ENCODE data around the gene HTR1D. TPM values are rescaled to one million over a fixed set of nuclear protein-coding genes. Genes with fewer than 3 reads are reported as not detected.
A peak's percentile ranks its signal among the peaks of the same experiment; 100 is the strongest.
"Not testable (repeated sequence)": the region's sequence is repeated elsewhere in the genome, so short reads cannot be mapped to it uniquely, and the experiment has no call there.

Gene HTR1D, protein sequence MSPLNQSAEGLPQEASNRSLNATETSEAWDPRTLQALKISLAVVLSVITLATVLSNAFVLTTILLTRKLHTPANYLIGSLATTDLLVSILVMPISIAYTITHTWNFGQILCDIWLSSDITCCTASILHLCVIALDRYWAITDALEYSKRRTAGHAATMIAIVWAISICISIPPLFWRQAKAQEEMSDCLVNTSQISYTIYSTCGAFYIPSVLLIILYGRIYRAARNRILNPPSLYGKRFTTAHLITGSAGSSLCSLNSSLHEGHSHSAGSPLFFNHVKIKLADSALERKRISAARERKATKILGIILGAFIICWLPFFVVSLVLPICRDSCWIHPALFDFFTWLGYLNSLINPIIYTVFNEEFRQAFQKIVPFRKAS
- total RNA-seq = not detected

- DNase-seq = no peak
- POLR2A ChIA-PET = no interaction called here
- peak within 1 kb of the TSS; percentile 42 for H3K4me3 Mint-ChIP-seq
Observed at GRCh38 chr1:23217421-23218115, at the start of gene HTR1D. HTR1D (minus strand) TSS chr1:23217502; CDS start chr1:23194219, 23,283 bp downstream.

DNA sequence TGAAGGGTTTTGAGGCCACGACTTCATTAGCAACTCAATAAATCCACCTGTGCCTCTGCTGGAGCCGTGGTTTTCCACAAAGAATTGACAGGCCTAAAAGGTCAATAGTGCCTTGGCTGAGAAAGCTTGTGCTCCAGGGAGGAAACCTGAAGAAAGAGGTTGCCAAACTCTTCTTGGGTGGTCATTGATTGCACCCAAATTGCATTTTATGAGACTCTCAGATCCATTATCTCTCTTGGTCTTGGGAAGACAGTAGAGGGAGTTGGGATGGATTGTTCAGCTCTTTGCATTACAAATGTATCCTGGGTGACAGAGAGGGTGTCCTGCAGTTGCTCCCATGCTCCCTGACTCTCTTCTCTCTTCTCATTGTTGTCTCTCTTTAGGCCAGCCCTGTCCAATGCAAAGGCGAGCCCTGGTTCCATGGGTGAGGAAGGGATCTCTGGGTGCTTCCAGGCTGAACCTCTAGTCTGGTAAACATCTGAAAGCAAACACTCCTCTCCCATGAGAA is 46.1 kb upstream of the HTR1D start:
- CTCF ChIA-PET = no interaction called here
- Mint-ChIP-seq H3K9me3 (no peaks in the 10 kb centered on the region), H3K27ac (no peak overlapping the region), H3K36me3 (ENCODE audit: low read depth) (no peaks in the 10 kb centered on the region), H3K4me1 (no peaks in the 10 kb centered on the region), H3K27me3 (no peaks in the 10 kb centered on the region), H3K4me3 (no peak overlapping the region)
- no peak for DNase-seq
- POLR2A ChIA-PET = no interaction called here

More at GRCh38 chr1:23217421-23218115, at the start of gene HTR1D:
- Mint-ChIP-seq H3K27ac (no peak within 1 kb of the TSS), H3K36me3 (ENCODE audit: low read depth) (no peaks in the 10 kb centered on the region), H3K9me3 (no peaks in the 10 kb centered on the region), H3K27me3 (peaks cover 62% of the 10 kb centered on the region), H3K4me1 (peaks cover 3% of the 10 kb centered on the region)
- CTCF ChIA-PET = interaction anchor here (1.0 kb wide), 1 partner anchor 24 kb away, joined by 3 read pairs; no protein-coding TSS in a partner anchor

DNA sequence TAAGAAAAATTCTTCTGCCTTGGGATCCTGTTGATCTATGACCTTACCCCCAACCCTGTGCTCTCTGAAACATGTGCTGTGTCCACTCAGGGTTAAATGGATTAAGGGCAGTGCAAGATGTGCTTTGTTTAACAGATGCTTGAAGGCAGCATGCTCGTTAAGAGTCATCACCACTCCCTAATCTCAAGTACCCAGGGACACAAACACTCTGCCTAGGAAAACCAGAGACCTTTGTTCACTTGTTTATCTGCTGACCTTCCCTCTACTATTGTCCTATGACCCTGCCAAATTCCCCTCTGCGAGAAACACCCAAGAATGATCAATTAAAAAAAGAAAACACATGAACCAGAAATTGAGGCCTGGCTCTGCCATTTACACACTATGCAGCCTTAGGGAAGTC is 40.8 kb upstream of the HTR1D start:
- CTCF ChIA-PET; H3K4me1 Mint-ChIP-seq; POLR2A ChIA-PET; H3K27me3 Mint-ChIP-seq; H3K27ac Mint-ChIP-seq; DNase-seq; H3K36me3 Mint-ChIP-seq (ENCODE audit: low read depth); H3K9me3 Mint-ChIP-seq; H3K4me3 Mint-ChIP-seq: not testable (repeated sequence)

DNA sequence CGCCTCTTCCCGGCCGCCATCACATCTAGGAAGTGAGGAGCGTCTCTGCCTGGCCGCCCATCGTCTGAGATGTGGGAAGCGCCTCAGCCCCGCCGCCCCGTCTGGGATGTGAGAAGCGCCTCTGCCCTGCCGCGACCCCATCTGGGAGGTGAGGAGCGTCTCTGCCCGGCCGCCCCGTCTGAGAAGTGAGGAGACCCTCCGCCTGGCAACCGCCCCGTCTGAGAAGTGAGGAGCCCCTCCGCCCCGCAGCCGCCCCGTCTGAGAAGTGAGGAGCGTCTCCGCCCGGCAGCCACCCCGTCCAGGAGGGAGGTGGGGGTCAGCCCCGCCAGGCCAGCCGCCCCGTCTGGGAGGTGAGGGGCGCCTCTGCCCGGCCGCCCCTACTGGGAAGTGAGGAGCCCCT is 40.1 kb upstream of the HTR1D start:
- H3K36me3 Mint-ChIP-seq (ENCODE audit: low read depth); CTCF ChIA-PET; H3K9me3 Mint-ChIP-seq; H3K27me3 Mint-ChIP-seq; DNase-seq; H3K4me1 Mint-ChIP-seq; H3K4me3 Mint-ChIP-seq; POLR2A ChIA-PET; H3K27ac Mint-ChIP-seq: not testable (repeated sequence)

- DNase-seq = no peak
- Mint-ChIP-seq H3K4me1 (no peaks in the 10 kb centered on the region), H3K27ac (no peak overlapping the region), H3K27me3 (peaks cover 2% of the 10 kb centered on the region), H3K9me3 (no peaks in the 10 kb centered on the region), H3K36me3 (ENCODE audit: low read depth) (no peaks in the 10 kb centered on the region), H3K4me3 (no peak overlapping the region)
- ChIA-PET CTCF (interaction anchor here (0.8 kb wide), 1 partner anchor 32 kb away, joined by 6 read pairs; no protein-coding TSS in a partner anchor), POLR2A (no interaction called here)
Observed at GRCh38 chr1:23254584-23254983, 37.3 kb upstream of the HTR1D start.

- no peak overlapping the region for H3K27ac Mint-ChIP-seq
- peaks cover 2% of the 10 kb centered on the region for H3K27me3 Mint-ChIP-seq
- POLR2A ChIA-PET = no interaction called here
- no peak overlapping the region for H3K4me3 Mint-ChIP-seq
- CTCF ChIA-PET = no interaction called here
- no peaks in the 10 kb centered on the region for H3K36me3 Mint-ChIP-seq (ENCODE audit: low read depth)
- no peaks in the 10 kb centered on the region for H3K4me1 Mint-ChIP-seq
- H3K9me3 Mint-ChIP-seq = no peaks in the 10 kb centered on the region
- no peak for DNase-seq
Observed at GRCh38 chr1:23251812-23252211, 34.5 kb upstream of the HTR1D start.

DNA sequence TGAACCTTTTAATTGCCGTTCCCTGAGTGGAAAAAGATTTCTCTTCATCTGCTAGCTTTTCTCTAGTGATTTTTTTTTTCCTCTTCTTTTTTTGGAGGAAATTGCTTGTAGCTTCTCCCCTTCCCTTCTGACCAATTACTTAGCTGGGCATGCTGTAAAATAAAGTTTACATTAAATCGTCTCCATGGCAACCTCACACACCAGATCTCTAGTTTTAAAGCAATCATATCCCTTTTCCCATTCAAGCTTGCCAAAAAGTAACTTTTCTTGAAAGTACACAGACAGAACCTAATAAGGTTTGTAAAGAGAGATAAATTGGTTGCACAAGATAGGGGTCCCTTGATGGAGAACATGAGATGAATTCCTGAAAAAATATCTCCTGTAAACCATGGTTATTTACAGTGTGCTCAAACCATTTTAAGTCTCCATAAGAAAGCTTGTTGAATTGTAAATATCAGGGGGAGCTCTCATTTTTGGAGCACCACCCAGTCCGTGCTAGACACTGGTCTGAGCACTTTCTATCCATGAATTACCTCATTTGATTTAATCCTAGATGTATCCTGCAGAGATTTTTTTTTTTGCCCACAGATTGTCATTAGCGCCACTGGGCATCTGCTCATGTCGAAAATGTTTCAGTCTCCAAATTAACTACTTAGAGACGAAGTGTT is 32.6 kb upstream of the HTR1D start:
- Mint-ChIP-seq H3K4me1 (no peaks in the 10 kb centered on the region), H3K27ac (no peak overlapping the region), H3K27me3 (peaks cover 2% of the 10 kb centered on the region), H3K4me3 (no peak overlapping the region), H3K9me3 (no peaks in the 10 kb centered on the region), H3K36me3 (ENCODE audit: low read depth) (no peaks in the 10 kb centered on the region)
- ChIA-PET CTCF (interaction anchor here (0.5 to 1.2 kb wide), 4 partner anchors 10 to 183 kb away, joined by 3 read pairs; no protein-coding TSS in a partner anchor), POLR2A (no interaction called here)
- no peak for DNase-seq

DNA sequence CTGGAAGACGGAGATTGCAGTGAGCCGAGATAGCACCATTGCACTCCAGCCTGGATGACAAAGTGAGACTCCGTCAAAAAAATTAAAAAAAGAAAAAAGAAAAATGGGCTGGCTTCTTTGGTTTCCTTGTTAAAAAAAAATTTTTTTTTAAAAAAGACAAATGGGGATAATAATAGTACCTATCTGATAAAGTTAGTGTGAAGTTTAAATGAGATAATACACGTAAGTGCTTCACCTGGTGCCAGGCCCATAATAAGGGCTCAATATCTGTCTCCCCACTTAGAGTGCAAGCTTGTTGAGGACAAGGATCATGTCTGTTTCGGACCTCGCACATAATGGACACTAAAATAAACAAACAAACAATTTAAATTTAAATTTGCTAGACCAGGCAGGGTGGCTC is 30.0 kb upstream of the HTR1D start:
- no peaks in the 10 kb centered on the region for H3K36me3 Mint-ChIP-seq (ENCODE audit: low read depth)
- ChIA-PET CTCF (no interaction called here), POLR2A (no interaction called here)
- DNase-seq = no peak
- no peaks in the 10 kb centered on the region for H3K9me3 Mint-ChIP-seq
- H3K27me3 Mint-ChIP-seq = no peaks in the 10 kb centered on the region
- H3K4me1 Mint-ChIP-seq = no peaks in the 10 kb centered on the region
- H3K27ac Mint-ChIP-seq = no peak overlapping the region
- H3K4me3 Mint-ChIP-seq = no peak overlapping the region

DNA sequence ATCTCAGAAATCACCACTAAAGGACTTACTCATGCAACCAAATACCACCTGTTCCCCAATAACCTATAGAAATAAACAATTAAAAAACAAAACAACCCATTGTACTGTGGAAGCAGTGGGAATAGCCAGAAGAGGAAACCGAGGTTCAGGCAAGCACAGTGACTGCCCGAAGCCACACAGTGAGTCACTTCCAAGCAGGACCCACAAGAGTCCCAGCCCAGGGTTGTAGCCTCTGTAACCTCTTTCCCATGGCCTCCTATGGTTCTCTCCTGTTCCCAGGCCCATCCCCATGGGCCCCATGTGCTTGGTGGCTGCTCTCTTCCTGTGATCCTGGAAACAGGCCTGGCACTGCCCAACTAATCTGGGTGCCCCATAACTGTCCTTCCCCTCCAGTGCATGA is 29.0 kb upstream of the HTR1D start:
- CTCF ChIA-PET = no interaction called here

GRCh38 chr1:23244256-23244761 is 27.0 kb upstream of the HTR1D start:
- no peak overlapping the region for H3K27ac Mint-ChIP-seq
- H3K9me3 Mint-ChIP-seq = no peaks in the 10 kb centered on the region
- H3K36me3 Mint-ChIP-seq (ENCODE audit: low read depth) = no peaks in the 10 kb centered on the region
- DNase-seq = no peak
- no peaks in the 10 kb centered on the region for H3K4me1 Mint-ChIP-seq
- no peak overlapping the region for H3K4me3 Mint-ChIP-seq
- no peaks in the 10 kb centered on the region for H3K27me3 Mint-ChIP-seq
- POLR2A ChIA-PET = no interaction called here
- CTCF ChIA-PET = interaction anchor here (1.8 kb wide), 1 partner anchor 160 kb away, joined by 6 read pairs; no protein-coding TSS in a partner anchor

More for the DNA sequence above, 29.0 kb upstream of the HTR1D start:
- Mint-ChIP-seq H3K36me3 (ENCODE audit: low read depth) (no peaks in the 10 kb centered on the region), H3K9me3 (no peaks in the 10 kb centered on the region), H3K27me3 (no peaks in the 10 kb centered on the region), H3K4me1 (no peaks in the 10 kb centered on the region), H3K27ac (no peak overlapping the region), H3K4me3 (no peak overlapping the region)
- no peak for DNase-seq
- POLR2A ChIA-PET = no interaction called here

GRCh38 chr1:23242414-23242813 is 25.1 kb upstream of the HTR1D start:
- no peaks in the 10 kb centered on the region for H3K36me3 Mint-ChIP-seq (ENCODE audit: low read depth)
- H3K9me3 Mint-ChIP-seq = no peaks in the 10 kb centered on the region
- DNase-seq = no peak
- H3K4me3 Mint-ChIP-seq = no peak overlapping the region
- ChIA-PET CTCF (interaction anchor here (1.5 to 1.8 kb wide), 2 partner anchors 25 to 162 kb away, joined by 3 to 6 read pairs; partner anchors contain the start of gene HTR1D), POLR2A (no interaction called here)
- H3K27me3 Mint-ChIP-seq = peaks cover 4% of the 10 kb centered on the region
- H3K27ac Mint-ChIP-seq = no peak overlapping the region
- no peaks in the 10 kb centered on the region for H3K4me1 Mint-ChIP-seq

GRCh38 chr1:23239638-23240295 is 22.5 kb upstream of the HTR1D start:
- ChIA-PET CTCF (interaction anchor here (0.6 kb wide), 1 partner anchor 57 kb away, joined by 3 read pairs; no protein-coding TSS in a partner anchor), POLR2A (no interaction called here)
- Mint-ChIP-seq H3K27me3 (peaks cover 4% of the 10 kb centered on the region), H3K36me3 (ENCODE audit: low read depth) (no peaks in the 10 kb centered on the region), H3K4me3 (no peak overlapping the region), H3K27ac (no peak overlapping the region), H3K9me3 (no peaks in the 10 kb centered on the region), H3K4me1 (no peaks in the 10 kb centered on the region)
- no peak for DNase-seq
